ENCODE data around the gene FARS2. TPM values are rescaled to one million over a fixed set of nuclear protein-coding genes. Genes with fewer than 3 reads are reported as not detected.
A peak's percentile ranks its signal among the peaks of the same experiment; 100 is the strongest.

FARS2 gene
- total RNA-seq, 4 donors from 2014 or later: 2.6 to 21.9 (median 15.0) TPM

DNA sequence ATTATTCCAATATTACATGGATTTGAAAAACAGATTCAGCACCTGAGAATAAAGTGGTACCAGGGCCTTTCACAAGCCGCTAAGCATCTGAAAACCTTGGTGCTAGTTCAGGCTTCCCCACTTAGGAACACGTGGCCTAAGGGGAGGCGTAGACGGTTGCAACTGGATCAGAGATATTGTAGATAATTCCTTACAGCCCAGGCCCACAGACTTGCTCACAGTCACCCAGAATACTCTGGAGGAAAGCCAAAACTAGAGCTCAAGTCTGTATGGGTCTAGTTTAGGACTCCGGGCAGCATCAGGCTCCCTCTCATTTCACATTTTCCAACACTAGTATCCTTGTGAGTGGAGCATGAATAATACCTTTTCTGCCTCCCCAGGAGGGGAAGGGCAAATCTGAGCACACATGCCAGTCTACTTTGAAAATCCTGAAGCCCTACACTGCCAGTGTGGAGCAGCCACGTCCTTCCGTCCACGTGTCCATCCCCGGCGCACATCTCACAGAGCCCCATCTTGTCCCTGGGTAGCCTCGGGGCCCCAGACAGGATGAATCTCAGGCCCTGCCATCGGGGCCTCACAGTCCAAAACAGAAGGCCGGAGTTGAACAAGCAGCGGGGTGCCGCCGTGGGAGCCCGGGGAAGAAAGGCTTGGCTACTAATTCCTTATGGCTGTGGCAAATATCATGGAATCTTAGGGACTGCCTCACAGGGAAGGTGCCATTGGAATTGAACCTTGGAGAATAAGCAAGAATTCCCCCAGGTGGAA lies 446.1 kb downstream of the FARS2 start:
- TF ChIP-seq, protein P1, sequence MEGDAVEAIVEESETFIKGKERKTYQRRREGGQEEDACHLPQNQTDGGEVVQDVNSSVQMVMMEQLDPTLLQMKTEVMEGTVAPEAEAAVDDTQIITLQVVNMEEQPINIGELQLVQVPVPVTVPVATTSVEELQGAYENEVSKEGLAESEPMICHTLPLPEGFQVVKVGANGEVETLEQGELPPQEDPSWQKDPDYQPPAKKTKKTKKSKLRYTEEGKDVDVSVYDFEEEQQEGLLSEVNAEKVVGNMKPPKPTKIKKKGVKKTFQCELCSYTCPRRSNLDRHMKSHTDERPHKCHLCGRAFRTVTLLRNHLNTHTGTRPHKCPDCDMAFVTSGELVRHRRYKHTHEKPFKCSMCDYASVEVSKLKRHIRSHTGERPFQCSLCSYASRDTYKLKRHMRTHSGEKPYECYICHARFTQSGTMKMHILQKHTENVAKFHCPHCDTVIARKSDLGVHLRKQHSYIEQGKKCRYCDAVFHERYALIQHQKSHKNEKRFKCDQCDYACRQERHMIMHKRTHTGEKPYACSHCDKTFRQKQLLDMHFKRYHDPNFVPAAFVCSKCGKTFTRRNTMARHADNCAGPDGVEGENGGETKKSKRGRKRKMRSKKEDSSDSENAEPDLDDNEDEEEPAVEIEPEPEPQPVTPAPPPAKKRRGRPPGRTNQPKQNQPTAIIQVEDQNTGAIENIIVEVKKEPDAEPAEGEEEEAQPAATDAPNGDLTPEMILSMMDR (IDR thresholded peaks at IDR 0.05): no peak
- no peak for TF ChIP-seq POLR2AphosphoS5 (IDR thresholded peaks at IDR 0.05)
- in situ Hi-C loops (cut with MboI; ENCODE audit: low pct_ligation_motif_present in 1 of 4, low pct_unique_long_range_greater_than_20kb in 1 of 4, low sequenced_read_pairs in 3 of 4): no loop called here
- 97% methylated on average over 17 of the region's 17 CpGs; no CpG with 5 or more reads in 1 of the 2 donors for WGBS, 2 donors (ENCODE audit: low coverage in 1 of 2)
- no peaks in the 10 kb centered on the region for H3K36me3 ChIP-seq
- no peak overlapping the region for H3K27ac ChIP-seq
- DNase-seq: no peak
- no peak overlapping the region for H3K4me3 ChIP-seq
- intact Hi-C loops (cut with DNase I; ENCODE audit: low total_unique reads): no loop called here
- peaks cover 0 to 5% (median 3%) of the 10 kb centered on the region in 4 donors for H3K4me1 ChIP-seq
- H3K9me3 ChIP-seq: no peaks in the 10 kb centered on the region
- H3K27me3 ChIP-seq: no peaks in the 10 kb centered on the region

DNA sequence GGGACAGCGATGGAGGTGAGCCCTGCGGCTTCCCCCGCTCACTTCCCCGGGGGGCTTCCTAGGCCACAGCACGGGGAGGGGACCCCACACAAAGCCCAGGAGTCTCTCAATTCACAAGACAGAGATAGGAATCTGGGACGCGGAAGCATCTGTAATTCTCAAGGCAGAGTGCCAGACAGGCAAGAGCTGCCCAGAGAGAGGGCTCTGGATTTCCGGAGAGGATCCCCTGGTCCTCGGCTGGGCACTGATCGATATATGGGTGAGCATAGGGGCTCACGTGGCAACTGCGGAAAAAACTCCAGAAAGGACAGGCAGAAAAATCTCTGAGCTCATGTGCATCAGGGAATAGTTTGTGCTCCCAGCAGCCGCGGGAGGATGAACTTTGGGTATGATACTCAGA lies 449.2 kb downstream of the FARS2 start:
- WGBS, 2 donors (ENCODE audit: low coverage in 1 of 2): 92 to 94% methylated on average over 5 to 14 of the region's 14 CpGs
- intact Hi-C loops (cut with DNase I; ENCODE audit: low total_unique reads) (no loop called here), in situ Hi-C loops (cut with MboI; ENCODE audit: low pct_ligation_motif_present in 1 of 4, low pct_unique_long_range_greater_than_20kb in 1 of 4, low sequenced_read_pairs in 3 of 4) (no loop called here)
- Histone ChIP-seq H3K27ac (no peak overlapping the region), H3K4me3 (no peak overlapping the region), H3K36me3 (no peaks in the 10 kb centered on the region), H3K9me3 (no peaks in the 10 kb centered on the region), H3K4me1 (peaks cover 0 to 7% (median 6%) of the 10 kb centered on the region in 4 donors), H3K27me3 (no peaks in the 10 kb centered on the region)
- TF ChIP-seq, protein P1 (IDR thresholded peaks at IDR 0.05): no peak
- TF ChIP-seq POLR2AphosphoS5 (IDR thresholded peaks at IDR 0.05) (no peak), EP300 (IDR thresholded peaks at IDR 0.05; ENCODE audit: low read depth) (no peak), POLR2A (IDR thresholded peaks at IDR 0.05) (no peak)
- no peak for DNase-seq

DNA sequence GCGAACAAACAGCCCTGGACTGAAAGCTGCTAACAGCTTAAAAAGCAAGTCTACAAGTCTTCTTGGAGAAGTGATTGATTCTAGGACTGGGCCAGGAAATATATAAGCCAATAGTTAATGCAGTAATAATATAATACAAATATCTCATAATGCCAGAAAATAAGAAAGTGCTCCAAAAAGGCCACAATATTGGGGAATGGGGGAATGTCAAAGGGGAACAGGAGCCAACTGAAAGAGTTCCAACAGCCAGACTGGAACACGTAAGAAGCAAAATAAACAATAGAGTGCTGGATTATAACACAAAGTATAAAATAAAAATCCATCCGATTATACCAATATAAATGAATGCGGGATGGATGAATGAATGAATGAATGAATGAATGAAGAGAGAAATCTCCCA lies 449.6 kb downstream of the FARS2 start:
- Histone ChIP-seq H3K9me3 (no peaks in the 10 kb centered on the region), H3K27ac (no peak overlapping the region), H3K27me3 (no peaks in the 10 kb centered on the region), H3K4me3 (no peak overlapping the region), H3K4me1 (peaks cover 0 to 7% (median 6%) of the 10 kb centered on the region in 4 donors), H3K36me3 (no peaks in the 10 kb centered on the region)
- no peak for DNase-seq
- TF ChIP-seq POLR2A (IDR thresholded peaks at IDR 0.05): no peak
- TF ChIP-seq EP300 (IDR thresholded peaks at IDR 0.05; ENCODE audit: low read depth): no peak
- TF ChIP-seq POLR2AphosphoS5 (IDR thresholded peaks at IDR 0.05): no peak
- 84 to 90% methylated on average over 3 to 4 of the region's 4 CpGs for WGBS, 2 donors (ENCODE audit: low coverage in 1 of 2)
- intact Hi-C loops (cut with DNase I; ENCODE audit: low total_unique reads) (no loop called here), in situ Hi-C loops (cut with MboI; ENCODE audit: low pct_ligation_motif_present in 1 of 4, low pct_unique_long_range_greater_than_20kb in 1 of 4, low sequenced_read_pairs in 3 of 4) (no loop called here)

DNA sequence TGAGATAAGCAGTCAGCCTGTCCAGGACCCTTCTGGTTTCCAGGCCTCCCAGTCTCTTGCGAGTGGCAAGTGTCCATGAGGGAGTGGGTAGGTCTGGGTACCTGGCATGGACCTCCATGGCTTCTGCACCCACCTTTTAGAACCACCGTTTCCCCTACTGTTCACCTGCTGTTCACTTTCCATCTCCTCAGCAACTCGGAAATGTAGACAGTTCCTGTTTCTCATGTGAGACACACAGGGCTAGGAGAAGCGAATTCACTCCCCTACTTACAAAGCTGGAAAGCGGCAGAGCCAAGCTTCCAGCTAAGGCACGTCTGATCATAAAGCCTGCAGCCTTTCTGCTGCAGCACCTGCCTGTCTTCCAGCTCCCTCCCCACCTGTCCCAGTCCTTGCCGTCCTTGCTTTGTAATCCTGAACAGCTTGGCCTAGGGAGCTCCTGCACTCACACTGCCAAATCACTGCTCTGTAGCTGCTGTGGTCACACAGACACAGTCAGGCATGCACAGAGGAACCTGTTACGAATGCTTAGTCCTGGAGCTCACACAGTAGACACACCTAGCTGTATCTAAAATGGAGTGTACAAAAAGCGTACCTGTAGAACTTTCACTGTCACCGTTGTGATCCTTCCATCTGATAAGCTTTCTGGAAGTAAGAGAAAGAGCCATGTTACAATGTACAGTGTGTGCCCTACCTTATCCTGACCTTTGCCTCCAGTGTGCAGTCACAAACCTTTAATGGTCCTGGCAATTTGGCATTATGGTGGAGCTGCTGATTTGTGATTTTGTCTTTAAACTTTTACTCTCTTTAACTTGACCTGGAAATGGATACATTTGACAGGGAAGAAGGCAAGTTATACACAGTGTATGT lies 451.3 kb downstream of the FARS2 start:
- H3K27me3 ChIP-seq: no peaks in the 10 kb centered on the region
- no peaks in the 10 kb centered on the region for H3K36me3 ChIP-seq
- 64 to 74% methylated on average over 3 to 10 of the region's 10 CpGs for WGBS, 2 donors (ENCODE audit: low coverage in 1 of 2)
- H3K4me3 ChIP-seq: no peak overlapping the region
- peak overlapping the region; percentile 52 to 60 (median 58) for H3K27ac ChIP-seq
- DNase-seq: peak; percentile 15
- TF ChIP-seq EP300 (IDR thresholded peaks at IDR 0.05; ENCODE audit: low read depth): no peak
- TF ChIP-seq, protein P1 (IDR thresholded peaks at IDR 0.05): no peak
- no peak for TF ChIP-seq POLR2AphosphoS5 (IDR thresholded peaks at IDR 0.05)
- no peak for TF ChIP-seq POLR2A (IDR thresholded peaks at IDR 0.05)
- H3K4me1 ChIP-seq: peaks cover 0 to 7% (median 6%) of the 10 kb centered on the region in 4 donors
- in situ Hi-C loops (cut with MboI; ENCODE audit: low pct_ligation_motif_present in 1 of 4, low pct_unique_long_range_greater_than_20kb in 1 of 4, low sequenced_read_pairs in 3 of 4): no loop called here
- no peaks in the 10 kb centered on the region for H3K9me3 ChIP-seq
- intact Hi-C loops (cut with DNase I; ENCODE audit: low total_unique reads): no loop called here

Data from transverse colon (tissue), 4 donors.